NCI-H128 (cell line): ENCODE data around the gene SAMD11.

Experiments
- DNase-seq: peaks from one replicate; lab custom pipeline; 2025; ENCODE audit not compliant: unreplicated experiment; lab: John Stamatoyannopoulos, UW

SAMD11 gene

DNA sequence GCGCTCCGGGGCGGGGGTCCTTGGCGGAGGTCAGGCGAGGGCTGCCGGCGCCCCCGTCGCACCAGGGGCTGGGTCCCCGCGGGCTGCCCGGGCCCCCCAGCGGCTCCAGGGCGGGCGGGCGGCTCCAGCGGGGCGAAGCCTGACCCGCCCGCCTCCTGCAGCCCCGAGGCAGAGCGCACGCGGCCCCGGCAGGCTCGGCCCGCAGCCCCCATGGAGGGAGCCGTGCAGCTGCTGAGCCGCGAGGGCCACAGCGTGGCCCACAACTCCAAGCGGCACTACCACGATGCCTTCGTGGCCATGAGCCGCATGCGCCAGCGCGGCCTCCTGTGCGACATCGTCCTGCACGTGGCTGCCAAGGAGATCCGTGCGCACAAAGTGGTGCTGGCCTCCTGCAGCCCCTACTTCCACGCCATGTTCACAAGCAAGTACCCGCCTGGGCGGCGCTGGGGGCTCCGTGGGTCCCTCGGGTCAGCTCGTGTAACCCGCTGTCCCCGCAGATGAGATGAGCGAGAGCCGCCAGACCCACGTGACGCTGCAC lies 37.5 kb downstream of the SAMD11 start:
- no peak for DNase-seq

DNA sequence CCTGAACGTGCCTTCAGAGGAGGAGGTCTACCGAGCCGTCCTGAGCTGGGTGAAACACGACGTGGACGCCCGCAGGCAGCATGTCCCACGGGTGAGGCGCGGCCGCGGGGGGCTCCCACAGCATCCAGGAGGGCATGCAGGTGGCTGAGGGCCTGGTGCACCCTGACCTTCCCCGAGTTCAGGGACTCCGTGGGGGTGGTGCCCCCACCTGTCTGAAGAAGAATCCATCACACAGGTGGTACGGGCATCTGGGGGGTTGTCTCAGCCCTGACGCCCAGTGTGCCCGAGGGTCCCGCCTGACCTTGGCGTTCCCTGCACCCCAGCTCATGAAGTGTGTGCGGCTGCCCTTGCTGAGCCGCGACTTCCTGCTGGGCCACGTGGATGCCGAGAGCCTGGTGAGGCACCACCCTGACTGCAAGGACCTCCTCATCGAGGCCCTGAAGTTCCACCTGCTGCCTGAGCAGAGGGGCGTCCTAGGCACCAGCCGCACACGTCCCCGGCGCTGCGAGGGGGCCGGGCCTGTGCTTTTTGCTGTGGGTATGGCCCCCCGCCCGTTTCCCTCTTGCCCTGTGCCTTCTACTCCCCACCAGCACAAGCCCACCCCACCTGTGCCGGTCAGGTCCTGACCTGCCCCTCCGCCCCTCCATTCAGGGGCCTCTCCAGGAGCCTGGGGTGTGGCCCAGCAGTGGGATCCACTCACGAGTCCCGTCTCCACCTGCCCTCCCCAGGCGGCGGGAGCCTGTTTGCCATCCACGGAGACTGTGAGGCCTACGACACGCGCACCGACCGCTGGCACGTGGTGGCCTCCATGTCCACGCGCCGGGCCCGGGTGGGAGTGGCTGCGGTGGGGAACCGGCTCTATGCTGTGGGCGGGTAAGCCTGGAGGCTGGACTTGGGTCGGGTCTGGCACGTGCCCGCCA lies 38.9 kb downstream of the SAMD11 start:
- no peak for DNase-seq

GRCh38 chr1:963301-963651 lies 39.6 kb downstream of the SAMD11 start:
- no peak for DNase-seq

GRCh38 chr1:963746-964525 lies 40.2 kb downstream of the SAMD11 start:
- no peak for DNase-seq

- no peak for DNase-seq
Observed at GRCh38 chr1:964691-965525, 41.2 kb downstream of the SAMD11 start.

DNA sequence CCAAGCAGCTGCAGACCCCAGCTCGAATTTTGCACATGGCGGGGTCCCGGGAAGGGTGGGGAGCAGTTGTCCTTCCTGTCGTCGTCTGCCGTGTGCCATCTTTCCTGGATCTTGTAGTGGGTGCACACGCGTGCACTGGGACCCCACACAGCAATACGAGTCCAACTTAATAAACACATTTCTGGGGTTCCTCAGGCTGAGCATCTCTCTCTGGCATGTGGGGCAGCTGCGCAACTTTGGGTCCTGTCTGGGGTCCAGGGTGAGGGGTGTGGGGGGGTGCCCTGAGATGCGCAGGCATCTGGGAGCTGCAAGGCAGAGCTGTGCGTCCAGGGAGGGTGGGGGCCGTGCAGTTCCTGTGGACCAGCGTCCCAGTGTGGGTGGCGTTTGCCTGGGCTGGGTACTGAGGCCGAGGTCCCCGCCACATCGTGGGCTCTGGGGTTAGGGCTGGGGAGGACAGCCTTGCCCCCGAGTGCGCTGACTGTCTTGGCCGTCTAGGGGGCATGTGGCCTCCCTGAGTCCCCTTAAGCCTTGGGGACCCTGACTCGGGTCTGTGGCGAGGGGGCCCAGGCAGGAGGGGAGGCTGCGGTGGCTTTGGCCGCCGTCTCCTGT lies 41.9 kb downstream of the SAMD11 start:
- no peak for DNase-seq

GRCh38 chr1:966135-966703 lies 42.5 kb downstream of the SAMD11 start, which contains the start of gene PLEKHN1:
Gene PLEKHN1 (plus strand): TSS chr1:966482. CDS start chr1:966532, 50 bp downstream.
- no peak for DNase-seq

DNA sequence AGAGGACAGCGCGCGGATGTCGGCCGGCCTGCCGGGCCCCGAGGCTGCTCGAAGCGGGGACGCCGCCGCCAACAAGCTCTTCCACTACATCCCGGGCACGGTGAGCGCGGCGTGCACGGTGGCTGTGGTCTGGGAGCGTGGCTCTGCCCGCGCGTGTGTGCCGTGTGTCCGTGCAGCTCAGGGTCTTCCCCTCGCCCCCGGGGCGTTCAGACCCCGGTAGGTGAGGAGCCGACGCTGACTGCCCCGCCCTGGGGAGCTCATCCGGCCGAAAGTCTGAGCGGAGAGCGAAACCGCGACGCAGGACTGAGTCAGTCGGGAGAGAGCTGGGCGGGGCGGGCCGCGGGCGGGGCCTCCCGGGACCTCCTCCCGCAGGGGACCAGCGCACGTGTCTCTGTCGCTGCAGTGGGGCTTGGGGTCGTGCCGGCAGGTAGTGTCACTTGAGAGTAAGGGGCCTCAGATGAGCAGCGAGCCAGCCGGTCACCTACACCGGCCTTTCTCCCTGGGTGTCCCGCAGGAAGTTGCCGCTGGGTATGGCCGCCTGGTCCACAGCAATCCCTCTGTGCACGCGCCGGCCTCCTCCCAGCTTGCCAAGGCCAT lies 43.1 kb downstream of the SAMD11 start:
- no peak for DNase-seq

DNA sequence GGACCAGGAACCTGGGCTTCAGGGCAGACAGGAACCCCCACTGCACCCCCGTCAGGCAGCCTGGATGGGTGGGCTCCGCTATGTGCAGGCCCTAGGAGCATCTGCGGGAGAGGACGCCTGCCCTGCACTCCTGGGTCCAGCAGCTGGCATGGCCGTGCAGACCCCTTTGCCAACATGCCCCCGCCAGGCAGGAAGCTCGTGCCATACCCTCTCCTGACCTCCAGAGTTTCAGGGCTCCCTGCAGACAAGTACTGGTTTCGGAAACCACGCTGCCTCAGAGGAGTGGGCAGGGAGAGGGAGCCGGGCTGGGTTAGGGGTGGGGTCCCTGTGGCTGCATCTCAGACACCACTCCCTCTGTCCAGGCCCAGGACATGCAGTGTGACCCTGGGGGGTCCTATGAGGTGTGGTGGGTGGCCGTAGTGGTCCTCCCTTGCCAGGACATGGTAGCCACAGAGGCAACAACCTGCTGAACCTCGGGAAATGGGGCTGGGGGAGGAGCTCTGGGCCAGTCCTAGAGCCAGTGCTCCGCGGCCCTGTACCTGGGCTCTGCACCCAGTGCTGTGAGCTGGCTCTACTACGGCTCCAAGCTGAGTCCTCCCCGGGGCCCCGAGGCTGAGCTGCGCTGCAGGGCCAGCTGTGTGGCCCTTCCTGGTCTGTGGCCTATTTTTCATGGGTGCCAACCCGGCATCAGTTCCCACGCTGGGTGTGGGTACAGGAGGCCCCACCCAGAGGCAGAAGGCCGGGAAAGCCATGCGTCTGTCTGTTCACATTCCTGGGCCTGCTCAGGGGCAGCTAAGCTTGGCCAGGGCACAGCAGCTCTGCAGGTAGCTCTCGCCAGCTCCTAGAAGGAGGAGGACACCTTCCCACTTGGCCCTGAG lies 44.0 kb downstream of the SAMD11 start:
- DNase-seq = no peak

GRCh38 chr1:969260-969855 lies 45.6 kb downstream of the SAMD11 start:
- no peak for DNase-seq

DNA sequence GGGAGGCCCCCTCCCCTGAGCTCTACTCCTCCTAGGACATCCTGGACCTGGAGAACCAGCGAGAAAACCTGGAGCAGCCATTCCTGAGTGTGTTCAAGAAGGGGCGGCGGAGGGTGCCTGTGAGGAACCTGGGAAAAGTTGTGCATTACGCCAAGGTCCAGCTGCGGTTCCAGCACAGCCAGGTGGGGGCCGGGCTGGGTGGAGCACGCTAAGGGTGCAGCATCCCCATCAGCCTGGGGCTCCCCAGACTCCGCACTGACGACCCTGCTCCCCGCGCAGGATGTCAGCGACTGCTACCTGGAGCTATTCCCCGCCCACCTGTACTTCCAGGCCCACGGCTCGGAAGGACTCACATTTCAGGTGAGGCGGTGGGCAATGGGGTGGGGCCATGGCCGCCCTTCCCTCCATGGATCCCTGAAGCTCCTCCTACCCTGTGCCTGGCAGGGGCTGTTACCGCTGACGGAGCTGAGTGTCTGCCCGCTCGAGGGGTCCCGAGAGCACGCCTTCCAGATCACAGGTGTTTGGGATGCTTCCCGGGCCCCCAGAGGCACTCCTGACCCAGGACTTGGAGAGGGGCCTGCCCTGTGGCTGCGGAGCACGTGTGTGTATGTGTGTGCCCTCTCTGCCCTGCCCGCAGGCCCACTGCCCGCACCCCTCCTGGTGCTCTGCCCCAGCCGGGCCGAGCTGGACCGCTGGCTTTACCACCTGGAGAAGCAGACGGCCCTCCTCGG lies 46.7 kb downstream of the SAMD11 start:
- DNase-seq = no peak

DNA sequence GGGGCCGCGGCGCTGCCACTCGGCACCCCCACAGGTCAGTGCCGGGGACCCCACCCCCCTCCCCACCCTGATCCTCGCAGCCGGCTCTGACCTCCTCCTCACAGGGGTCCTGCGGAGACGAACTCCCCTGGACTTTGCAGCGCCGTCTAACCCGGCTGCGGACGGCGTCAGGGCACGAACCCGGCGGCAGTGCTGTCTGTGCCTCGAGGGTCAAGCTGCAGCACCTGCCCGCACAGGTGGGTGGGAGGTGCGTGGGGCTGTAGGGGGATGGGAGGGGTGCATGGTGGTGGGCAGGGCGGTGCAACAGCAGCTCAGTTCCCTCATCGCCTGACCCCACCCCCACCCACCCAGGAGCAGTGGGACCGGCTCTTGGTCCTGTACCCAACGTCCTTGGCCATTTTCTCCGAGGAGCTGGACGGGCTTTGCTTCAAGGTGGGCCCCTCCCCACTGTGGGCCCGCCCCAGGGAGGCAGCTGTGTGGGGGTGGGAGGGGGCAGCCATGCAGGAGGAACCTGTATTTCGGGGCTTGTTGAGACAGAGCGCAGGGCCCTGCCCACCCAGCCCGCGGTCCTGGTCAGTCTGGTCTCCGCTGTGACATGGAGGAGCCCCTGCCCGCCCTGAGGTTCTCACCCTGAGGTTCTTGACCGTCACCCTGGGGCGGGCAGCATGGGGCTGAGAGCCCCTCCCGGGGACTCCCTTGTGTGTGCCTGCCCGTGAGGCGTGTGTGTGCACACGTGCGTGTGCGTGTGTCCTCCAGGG lies 47.4 kb downstream of the SAMD11 start:
- no peak for DNase-seq

GRCh38 chr1:971751-972506 lies 48.2 kb downstream of the SAMD11 start:
- no peak for DNase-seq

DNA sequence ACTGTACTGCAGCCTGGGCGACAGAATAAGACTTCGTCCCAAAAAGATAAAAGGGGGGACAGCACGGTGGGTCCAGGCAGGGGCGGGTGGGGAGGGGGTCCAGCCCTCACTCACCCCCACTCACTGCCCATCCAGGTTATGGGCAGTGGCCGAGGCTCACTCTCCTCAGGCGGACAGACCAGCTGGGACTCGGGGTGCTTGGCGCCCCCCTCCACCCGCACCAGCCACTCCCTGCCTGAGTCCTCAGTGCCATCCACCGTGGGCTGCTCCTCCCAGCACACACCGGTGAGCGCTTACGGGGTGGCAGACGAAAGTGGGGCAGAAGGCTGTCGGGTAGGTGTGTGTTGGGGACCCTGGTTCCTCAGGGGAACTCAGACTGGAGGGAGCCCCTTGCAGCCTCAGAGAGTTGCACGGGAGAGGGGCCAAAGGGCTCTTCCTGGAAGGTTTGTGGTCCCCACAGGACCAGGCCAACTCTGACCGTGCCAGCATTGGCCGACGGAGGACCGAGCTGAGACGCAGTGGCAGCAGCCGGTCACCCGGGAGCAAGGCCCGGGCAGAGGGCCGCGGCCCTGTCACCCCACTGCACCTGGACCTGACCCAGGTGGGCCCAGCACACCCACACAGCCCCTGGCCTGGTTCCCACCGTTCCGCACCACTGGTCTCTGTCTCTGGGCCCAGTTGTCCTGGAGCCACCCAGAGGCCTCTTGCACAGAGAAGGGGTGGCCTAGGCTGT lies 49.2 kb downstream of the SAMD11 start:
- no peak for DNase-seq

DNA sequence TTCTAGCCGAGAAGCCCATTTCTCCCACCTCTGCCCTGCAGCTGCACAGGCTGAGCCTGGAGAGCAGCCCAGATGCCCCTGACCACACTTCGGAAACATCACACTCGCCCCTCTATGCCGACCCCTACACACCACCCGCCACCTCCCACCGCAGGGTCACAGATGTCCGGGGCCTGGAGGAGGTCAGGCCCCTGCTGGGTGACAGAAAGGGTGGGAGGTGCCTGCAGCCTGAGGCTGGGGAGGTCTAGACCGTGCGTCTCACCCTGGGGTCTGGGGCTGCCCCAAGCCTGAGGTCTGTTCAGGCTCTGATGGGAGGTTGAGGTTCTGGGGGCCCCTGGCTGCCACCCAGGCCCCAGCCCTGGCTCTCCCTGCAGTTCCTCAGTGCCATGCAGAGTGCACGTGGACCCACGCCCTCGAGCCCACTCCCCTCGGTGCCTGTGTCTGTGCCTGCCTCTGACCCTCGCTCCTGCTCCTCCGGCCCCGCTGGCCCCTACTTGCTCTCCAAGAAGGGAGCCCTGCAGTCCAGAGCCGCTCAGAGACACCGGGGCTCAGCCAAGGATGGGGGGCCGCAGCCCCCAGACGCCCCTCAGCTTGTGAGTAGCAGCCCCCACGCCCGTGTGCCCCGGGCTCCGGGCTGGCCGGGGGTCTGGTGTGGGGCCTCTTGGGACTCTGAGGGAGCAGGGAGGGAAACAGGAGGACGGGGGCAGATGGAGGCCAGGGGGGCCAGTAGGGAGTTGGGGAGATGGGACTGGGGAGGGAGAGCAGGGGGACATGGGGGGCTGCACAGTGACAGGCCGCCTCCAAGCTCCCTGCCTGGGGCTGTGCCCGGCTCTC lies 50.0 kb downstream of the SAMD11 start:
- DNase-seq = no peak
